IMR-90 (cell line): Measurements from ENCODE around the gene ABHD17A.

ENCODE experiments used
- MAFK ChIP-seq: IDR thresholded peaks from 2 replicates; pipeline ENCODE4 v1.6.1; 2012; ENCODE audit warnings: low read depth, low read length, improper control_type of control experiment
- POLR2A ChIP-seq: IDR thresholded peaks from 2 replicates; pipeline ENCODE4 v1.6.1; 2012; ENCODE audit warnings: mild to moderate bottlenecking, low read depth, low read length
- RAD21 ChIP-seq: IDR thresholded peaks from 2 replicates; pipeline ENCODE4 v1.6.1; 2012; ENCODE audit warnings: low read length, improper control_type of control experiment
- RCOR1 ChIP-seq: IDR thresholded peaks from 2 replicates; pipeline ENCODE4 v1.6.1; 2012; ENCODE audit warnings: mild to moderate bottlenecking, low read length, improper control_type of control experiment; ENCODE audit not compliant: insufficient replicate concordance
- TF ChIP-seq, protein P1 (sequence below): conservative IDR thresholded peaks from 2 replicates; pipeline ENCODE4 v1.5.1; 2012; ENCODE audit warnings: mild to moderate bottlenecking, low read depth, low read length, improper control_type of control experiment
- TF ChIP-seq, protein P2 (sequence below): fragments of 150-350 bp; IDR thresholded peaks from 2 replicates; pipeline ENCODE4 v1.6.1; 2017; ENCODE audit warnings: mild to moderate bottlenecking, antibody characterized with exemption, low read length, low read depth

DNA sequence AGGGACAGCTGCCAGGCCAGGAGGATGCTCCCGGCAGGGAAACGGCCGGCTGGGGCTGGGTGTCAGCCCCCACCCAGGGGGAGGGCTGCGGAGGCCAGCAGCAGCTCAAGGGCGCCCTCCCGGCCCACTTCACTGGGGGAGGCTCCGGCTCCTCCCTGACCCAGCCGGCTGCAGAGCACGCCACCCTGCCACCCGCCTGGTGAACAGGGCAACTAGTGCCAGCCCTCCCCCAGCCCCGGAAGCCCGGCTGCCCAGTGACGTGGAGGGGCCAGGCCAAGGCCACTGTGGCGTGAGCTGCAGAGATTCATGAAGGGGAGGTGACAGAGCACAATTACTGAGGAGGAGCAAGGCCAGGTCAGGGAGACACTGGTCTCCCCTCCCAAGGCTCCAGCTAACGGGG is 51.8 kb downstream of the ABHD17A start:
- TF ChIP-seq, protein P1, sequence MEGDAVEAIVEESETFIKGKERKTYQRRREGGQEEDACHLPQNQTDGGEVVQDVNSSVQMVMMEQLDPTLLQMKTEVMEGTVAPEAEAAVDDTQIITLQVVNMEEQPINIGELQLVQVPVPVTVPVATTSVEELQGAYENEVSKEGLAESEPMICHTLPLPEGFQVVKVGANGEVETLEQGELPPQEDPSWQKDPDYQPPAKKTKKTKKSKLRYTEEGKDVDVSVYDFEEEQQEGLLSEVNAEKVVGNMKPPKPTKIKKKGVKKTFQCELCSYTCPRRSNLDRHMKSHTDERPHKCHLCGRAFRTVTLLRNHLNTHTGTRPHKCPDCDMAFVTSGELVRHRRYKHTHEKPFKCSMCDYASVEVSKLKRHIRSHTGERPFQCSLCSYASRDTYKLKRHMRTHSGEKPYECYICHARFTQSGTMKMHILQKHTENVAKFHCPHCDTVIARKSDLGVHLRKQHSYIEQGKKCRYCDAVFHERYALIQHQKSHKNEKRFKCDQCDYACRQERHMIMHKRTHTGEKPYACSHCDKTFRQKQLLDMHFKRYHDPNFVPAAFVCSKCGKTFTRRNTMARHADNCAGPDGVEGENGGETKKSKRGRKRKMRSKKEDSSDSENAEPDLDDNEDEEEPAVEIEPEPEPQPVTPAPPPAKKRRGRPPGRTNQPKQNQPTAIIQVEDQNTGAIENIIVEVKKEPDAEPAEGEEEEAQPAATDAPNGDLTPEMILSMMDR, result no peak
- TF ChIP-seq, protein P2, sequence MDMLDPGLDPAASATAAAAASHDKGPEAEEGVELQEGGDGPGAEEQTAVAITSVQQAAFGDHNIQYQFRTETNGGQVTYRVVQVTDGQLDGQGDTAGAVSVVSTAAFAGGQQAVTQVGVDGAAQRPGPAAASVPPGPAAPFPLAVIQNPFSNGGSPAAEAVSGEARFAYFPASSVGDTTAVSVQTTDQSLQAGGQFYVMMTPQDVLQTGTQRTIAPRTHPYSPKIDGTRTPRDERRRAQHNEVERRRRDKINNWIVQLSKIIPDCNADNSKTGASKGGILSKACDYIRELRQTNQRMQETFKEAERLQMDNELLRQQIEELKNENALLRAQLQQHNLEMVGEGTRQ, result no peak
- TF ChIP-seq MAFK (no peak), POLR2A (no peak), RCOR1 (no peak), RAD21 (no peak)
